Measurements from ENCODE around the gene WDR72.
"Not testable (repeated sequence)": the region's sequence is repeated elsewhere in the genome, so short reads cannot be mapped to it uniquely, and the experiment has no call there.

Gene WDR72

DNA sequence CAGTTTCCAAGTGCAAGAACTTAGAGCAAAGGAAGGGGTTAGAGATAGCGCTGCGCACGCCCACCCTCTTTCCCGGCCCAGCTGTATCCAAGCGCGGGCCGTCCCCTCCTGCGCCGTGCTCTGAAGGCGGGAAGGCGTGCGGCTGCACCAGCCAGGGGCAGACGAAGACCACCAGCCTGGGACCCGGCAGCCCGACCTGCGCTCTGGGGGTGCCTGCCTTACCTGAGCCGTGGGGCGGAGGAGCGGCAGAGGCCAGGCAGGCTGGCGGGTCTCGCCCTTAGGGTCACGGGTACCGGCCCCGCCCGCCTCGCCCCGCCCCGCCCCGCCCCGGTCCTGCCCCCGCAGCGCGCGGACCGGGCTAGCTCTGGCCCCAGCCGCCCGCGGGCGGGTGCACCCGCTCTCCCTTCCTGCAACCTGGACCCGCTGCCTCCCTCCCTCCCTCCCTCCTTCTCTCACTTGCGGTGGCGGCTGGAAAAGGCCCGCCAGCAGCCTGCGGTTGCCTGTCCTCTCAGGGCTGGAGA is at the start of gene WDR72:
Gene WDR72 (minus strand): TSS at position 253 of the 521 bp plus-strand sequence. CDS start 26,514 bp downstream, outside the sequence.
- DNase-seq = no peak

DNA sequence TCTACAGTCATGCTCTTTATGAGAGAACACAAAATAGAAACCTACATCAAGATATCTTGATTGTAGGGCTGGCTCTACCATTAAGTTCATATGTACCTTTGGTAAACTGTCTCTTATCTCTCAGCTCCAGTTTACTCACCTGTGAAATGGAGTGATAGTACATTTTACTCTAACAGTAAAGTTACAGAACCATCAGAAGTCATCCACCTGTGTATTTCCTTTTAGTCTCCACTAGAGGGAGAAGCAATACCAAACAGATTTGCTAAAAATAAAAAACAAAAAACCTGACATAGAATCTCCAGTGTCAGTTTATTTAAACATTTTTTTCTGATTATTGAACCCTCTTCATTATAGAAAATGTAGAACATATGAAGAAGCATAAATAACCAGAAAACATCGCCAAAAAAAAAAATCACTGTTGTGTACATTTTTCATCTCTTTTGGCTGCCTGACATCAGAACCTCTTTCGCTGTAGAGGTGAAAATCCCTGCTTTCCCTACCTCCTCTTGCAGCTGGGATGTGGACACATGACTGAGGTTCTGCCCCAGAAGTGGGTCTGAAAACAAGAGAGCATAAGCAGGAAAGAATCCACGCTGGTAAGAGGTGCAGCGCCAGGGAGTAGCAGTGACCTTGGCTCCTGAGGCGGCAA is 48.7 kb upstream of the WDR72 start:
- DNase-seq = no peak

- DNase-seq = no peak
Measured at GRCh38 chr15:53807501-53807900, 48.0 kb upstream of the WDR72 start.

DNA sequence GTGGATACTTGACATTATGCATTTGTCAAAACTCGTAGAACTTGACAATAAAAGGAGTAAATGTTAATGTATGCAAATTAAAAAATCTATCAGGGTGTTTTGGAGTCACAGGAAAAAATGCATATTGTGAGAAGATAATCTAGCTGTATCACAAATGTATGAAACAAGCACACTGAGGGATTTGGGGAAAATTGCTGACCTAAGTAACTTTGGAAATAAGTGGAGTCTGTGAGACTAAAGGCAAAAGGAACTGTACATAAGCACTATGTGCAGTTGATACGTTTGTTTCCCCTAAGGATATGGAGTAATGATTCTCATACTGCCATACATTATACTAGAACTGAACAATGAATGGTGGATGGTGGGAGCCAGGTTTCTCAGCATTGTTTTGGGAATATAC is 43.2 kb upstream of the WDR72 start:
- no peak for DNase-seq

- no peak for DNase-seq
Measured at GRCh38 chr15:53791581-53791980, 32.1 kb upstream of the WDR72 start.

- no peak for DNase-seq
Measured at GRCh38 chr15:53789654-53790375, 30.4 kb upstream of the WDR72 start.

GRCh38 chr15:53786401-53786800 is 26.9 kb upstream of the WDR72 start:
- DNase-seq = no peak

GRCh38 chr15:53785241-53785640 is 25.8 kb upstream of the WDR72 start:
- not testable (repeated sequence) for DNase-seq

DNA sequence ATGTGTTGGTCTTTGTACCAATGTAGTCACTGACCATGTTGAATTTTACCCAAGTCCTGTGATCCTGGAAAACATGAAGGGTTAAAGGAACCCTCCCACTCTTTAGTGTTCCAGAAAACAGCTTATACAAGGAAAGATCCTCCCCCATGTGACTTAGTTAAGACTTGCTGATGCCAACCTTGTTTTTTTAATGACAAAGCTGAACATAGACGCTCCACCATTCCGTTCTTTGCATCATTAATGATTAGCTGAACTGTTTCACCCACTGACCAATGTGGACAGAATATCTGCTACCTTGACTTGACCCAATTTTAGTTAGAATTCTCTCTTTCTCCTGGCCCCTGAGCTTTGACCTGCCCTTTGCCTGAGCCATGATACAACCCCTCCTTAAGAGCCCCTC is 3.5 kb upstream of the WDR72 start:
- DNase-seq = no peak

- no peak for DNase-seq
Measured at GRCh38 chr15:53758412-53758811, 1.1 kb downstream of the WDR72 start.

DNA sequence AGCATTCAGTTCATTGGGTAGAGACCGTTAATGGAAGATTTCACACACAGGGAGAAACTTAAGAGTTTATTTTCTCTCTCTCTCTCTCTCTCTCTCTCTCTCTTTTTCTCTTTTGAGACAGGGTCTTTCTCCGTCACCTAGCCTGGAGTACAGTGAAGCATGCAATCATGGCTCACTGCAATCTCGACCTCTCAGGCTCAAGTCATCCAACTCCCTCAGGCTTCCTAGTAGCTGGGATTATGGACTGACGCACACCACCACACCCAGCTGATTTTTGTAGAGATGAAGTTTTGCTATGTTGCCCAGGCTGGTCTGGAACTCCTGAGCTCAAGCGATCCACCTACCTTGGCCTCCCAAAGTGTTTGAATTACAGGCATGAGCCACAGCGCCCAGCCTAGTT is 1.6 kb downstream of the WDR72 start:
- no peak for DNase-seq

DNA sequence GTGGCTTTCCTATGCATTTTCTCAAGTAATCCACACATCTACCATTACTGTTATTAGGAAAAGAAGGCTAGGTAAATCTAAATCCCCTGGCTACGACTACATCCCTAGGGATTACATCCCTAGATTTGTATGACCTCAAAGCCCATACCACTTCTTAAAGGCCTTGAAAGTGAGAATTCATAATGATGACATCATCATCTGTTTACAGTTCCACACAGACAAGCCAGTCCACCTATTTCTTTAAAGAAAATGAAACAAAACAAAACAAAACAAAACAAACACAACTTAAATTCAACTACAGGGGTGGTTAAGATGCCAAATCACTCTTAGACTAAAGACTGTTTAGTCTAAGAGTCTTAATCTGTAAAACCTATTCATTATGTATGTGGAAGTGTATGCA is 5.7 kb downstream of the WDR72 start:
- no peak for DNase-seq

- DNase-seq = no peak
Measured at GRCh38 chr15:53752406-53752805, 7.1 kb downstream of the WDR72 start.

- DNase-seq = no peak
Measured at GRCh38 chr15:53747501-53748068, 11.9 kb downstream of the WDR72 start.

- no peak for DNase-seq
Measured at GRCh38 chr15:53746101-53746500, 13.4 kb downstream of the WDR72 start.

DNA sequence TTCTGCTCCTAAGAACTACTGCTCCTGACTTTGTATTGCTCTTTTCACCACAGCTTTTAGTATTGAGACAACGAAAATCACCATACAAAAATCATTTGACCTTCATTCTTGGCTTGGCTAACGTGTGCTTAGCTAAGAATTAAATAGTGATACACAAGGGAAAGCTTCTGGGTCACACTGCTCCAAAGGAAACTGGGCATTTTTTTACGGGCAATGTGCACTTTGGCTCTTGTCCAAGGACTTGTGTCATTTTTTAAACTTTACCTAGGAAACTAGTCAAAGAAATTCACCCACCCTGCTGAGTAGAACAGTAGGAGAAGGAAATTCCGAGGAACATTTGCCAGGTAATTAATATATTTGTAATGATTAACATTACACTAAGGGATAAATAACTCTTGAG is 19.8 kb downstream of the WDR72 start:
- no peak for DNase-seq

- DNase-seq = no peak
Measured at GRCh38 chr15:53739187-53739586, 20.3 kb downstream of the WDR72 start.

DNA sequence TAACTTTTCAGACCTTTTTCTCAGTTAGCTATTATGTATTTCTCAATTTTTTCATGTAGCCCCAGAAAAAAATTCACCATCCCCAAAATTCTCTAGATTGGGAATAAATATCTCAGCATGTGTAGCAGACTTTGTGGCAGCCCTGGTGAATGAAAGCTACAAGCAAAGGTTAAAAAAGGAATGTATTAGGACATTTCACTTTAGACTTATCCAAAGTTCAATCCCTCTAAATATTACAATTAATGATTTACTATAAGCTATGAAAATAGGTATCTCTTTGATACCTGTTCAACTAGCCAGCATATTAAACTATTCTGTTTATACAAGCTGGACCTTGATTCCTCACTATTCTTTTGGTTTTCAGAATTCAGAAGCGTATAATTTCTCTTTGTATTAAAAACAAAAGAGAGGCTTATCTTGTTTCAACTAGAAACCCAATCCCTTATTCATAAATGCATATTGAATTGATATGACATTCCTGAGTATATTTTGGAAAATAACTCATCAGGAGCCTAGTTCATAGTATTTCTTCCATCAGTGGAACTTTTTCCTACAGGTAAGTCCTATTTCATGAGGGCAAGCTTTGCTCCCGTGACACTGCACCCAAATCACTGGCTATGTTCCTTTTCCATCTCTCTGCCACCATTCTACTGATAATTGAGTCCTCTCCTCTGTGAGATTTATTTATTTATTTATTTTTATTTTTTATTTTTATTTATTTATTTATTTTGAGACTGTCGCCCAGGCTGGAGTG is 38.0 kb downstream of the WDR72 start:
- no peak for DNase-seq

DNA sequence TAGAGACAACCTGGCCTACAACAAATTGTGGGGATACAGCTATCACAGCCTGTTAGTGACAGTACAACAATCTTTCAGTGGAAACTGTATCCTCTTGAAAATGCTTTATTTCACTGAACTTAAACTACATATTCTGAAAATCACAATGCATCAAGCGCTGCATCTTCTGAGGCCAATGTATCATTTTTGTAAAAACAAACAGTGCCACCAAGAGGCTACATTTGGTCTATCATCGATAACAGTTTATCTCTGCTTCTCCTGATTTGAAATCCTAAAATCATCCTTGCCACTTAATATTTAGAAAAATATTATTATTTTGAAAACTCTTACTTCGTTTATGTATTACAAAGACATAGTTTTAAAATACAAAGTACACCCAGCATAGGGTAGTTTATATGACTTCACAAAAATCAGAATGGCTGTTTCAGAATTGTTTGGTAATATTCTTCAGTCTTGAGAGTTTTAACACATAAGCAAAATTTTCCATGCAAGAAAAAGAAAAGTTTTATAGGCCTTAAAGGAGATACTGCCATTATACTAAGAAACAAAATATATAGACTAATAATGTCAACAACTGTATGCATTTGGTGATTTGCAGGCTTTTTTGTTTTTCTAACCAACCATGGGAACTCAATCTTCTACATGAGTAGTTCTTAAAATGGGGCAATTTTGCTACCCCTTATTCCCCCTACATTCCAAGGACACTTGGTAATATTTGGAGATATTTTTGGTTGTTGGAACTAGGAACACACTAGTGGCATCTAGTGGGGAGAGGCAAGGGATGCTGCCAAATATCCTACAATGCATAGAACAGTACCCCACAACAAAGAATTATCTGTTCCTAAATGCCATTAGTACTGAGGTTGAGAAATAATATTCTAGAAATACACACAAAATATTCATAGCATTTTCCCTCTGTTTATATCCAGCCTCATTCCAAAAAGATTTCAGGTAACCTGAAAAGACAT is 42.3 kb downstream of the WDR72 start:
- DNase-seq = no peak

DNA sequence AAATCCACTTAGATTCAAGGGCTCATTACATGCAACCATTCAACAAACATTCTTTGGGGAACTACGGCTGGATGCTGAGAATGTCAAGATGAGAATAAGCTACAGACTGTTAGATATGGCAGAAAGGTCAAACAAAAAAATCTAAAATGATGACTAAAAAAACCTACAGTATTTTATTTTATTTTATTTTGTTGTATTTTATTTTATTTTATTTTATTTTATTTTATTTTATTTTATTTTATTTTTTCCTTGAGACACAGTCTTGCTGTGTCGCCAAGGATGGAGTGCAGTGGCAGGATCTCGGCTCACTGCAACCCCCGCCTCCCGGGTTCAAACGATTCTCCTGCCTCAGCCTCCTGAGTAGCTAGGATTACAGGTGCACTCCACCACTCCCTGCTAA is 46.2 kb downstream of the WDR72 start:
- DNase-seq = no peak

DNA sequence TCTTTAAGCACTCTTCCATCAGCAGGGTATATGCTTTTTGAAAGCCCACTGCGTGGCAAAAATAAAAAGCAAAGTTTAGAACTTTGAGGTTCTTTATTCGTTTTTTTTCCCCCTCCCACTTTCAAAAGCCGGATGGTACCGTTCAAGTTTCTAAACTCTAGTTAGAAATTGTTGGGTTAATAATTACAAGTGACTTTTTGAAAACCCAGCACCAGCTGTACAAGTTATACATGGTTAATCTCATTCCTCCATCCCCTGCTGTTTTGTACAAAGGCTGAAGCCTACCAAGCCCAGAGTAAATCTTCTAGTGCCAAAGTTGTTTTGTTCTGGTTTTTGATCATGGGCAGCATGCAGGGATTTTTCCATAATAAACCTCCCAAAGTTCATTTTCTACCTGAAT is 48.6 kb downstream of the WDR72 start:
- no peak for DNase-seq

DNA sequence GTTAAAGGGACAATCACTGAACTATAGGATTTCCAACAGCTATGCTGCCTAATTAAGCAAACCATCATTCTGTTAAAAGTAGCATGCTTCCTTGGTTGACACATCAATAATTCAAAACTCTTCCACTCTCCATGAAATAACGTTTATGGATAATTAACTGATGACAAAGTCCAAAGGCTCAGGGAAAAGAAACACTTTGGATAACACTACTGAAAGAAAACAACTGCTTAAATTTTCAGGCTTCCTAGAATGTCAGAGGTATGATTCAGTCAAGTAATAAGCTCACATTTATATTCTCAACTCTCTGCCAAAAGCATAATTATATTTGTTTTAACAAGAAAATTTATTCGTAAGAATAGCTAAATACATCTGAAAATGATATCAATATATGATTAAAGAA is 49.6 kb downstream of the WDR72 start:
- DNase-seq = no peak

All from amniotic stem cell (primary cell).